ENCODE measurements around the gene ZNF253.
"Not testable (repeated sequence)": the region's sequence is repeated elsewhere in the genome, so short reads cannot be mapped to it uniquely, and the experiment has no call there.

The ZNF253 gene

GRCh38 chr19:19865750-19866610 is at the start of gene ZNF253:
Gene ZNF253 (plus strand): TSS chr19:19865882. CDS start chr19:19865997, 115 bp downstream.
- peak; percentile 95 for DNase-seq
- in situ Hi-C loops (cut with HindIII; ENCODE audit: low pct_ligation_motif_present, low sequenced_read_pairs): no loop called here
- TF ChIP-seq, protein P1, sequence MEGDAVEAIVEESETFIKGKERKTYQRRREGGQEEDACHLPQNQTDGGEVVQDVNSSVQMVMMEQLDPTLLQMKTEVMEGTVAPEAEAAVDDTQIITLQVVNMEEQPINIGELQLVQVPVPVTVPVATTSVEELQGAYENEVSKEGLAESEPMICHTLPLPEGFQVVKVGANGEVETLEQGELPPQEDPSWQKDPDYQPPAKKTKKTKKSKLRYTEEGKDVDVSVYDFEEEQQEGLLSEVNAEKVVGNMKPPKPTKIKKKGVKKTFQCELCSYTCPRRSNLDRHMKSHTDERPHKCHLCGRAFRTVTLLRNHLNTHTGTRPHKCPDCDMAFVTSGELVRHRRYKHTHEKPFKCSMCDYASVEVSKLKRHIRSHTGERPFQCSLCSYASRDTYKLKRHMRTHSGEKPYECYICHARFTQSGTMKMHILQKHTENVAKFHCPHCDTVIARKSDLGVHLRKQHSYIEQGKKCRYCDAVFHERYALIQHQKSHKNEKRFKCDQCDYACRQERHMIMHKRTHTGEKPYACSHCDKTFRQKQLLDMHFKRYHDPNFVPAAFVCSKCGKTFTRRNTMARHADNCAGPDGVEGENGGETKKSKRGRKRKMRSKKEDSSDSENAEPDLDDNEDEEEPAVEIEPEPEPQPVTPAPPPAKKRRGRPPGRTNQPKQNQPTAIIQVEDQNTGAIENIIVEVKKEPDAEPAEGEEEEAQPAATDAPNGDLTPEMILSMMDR (IDR thresholded peaks at IDR 0.05; ENCODE audit: low read depth, low read length, missing control alignments): no peak
- H3K4me3 ChIP-seq (ENCODE audit: low read depth, low read length): peak within 1 kb of the TSS; percentile 84
- H3K27me3 ChIP-seq (replicated peaks): no peaks in the 10 kb centered on the region
- no peaks in the 10 kb centered on the region for H3K36me3 ChIP-seq (replicated peaks)
- H3K27ac ChIP-seq: peak within 1 kb of the TSS; percentile 73

DNA sequence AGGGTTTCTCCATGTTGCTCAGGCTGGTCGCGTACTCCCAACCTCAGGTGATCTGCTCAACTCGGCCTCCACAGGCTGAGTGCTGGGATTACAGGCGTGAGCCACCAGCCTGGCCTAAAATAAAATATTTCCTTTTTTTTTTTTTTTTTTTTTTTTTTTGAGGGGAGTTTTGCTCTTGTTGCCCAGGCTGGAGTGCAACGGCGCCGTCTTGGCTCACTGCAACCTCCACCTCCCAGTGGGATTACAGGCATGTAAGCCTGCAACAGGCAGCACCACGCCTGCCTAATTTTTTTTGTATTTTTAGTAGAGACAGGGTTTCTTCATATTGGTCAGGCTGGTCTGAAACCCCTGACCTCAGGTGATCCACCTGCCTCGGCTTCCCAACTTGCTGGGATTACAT is 49.0 kb upstream of the ZNF253 start:
- in situ Hi-C loops (cut with HindIII; ENCODE audit: low pct_ligation_motif_present, low sequenced_read_pairs): no loop called here
- Histone ChIP-seq H3K27me3 (replicated peaks) (no peaks in the 10 kb centered on the region), H3K36me3 (replicated peaks) (peaks cover 2% of the 10 kb centered on the region), H3K27ac (no peak overlapping the region), H3K4me3 (ENCODE audit: low read depth, low read length) (no peak overlapping the region)
- TF ChIP-seq, protein P1 (IDR thresholded peaks at IDR 0.05; ENCODE audit: low read depth, low read length, missing control alignments): no peak
- DNase-seq: no peak

DNA sequence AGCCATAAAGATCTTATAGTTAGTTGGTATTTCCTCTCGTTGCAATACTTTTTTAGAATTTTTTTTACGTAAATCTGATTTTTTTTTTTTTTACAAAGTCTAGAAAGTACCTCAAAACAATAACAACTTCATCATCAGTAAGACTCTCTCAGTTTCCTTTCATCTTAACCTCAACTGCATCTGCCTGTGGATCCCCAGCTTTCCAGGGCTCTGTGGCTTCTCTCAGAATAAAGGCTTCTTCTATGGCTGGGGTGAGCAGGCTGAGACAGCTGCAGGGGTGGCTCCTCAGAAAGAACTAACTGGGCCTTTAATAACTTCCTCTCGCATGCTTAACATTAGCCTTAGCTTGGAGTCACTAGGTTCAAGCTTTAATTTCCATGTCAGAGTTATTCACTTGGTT is 48.3 kb upstream of the ZNF253 start:
- H3K27ac ChIP-seq: no peak overlapping the region
- in situ Hi-C loops (cut with HindIII; ENCODE audit: low pct_ligation_motif_present, low sequenced_read_pairs): no loop called here

GRCh38 chr19:19820774-19821320 is 44.8 kb upstream of the ZNF253 start:
- peak; percentile 3 for DNase-seq
- in situ Hi-C loops (cut with HindIII; ENCODE audit: low pct_ligation_motif_present, low sequenced_read_pairs): no loop called here
- H3K36me3 ChIP-seq (replicated peaks): no peaks in the 10 kb centered on the region
- peak overlapping the region; percentile 86 for H3K4me3 ChIP-seq (ENCODE audit: low read depth, low read length)
- H3K27me3 ChIP-seq (replicated peaks): no peaks in the 10 kb centered on the region
- TF ChIP-seq, protein P1 (IDR thresholded peaks at IDR 0.05; ENCODE audit: low read depth, low read length, missing control alignments): no peak
- peak overlapping the region; percentile 96 for H3K27ac ChIP-seq

More for the DNA sequence above, 48.3 kb upstream of the ZNF253 start:
- no peak overlapping the region for H3K4me3 ChIP-seq (ENCODE audit: low read depth, low read length)
- no peak for DNase-seq
- peaks cover 2% of the 10 kb centered on the region for H3K36me3 ChIP-seq (replicated peaks)
- no peaks in the 10 kb centered on the region for H3K27me3 ChIP-seq (replicated peaks)
- TF ChIP-seq, protein P1 (IDR thresholded peaks at IDR 0.05; ENCODE audit: low read depth, low read length, missing control alignments): no peak

GRCh38 chr19:19821366-19821951 is 44.2 kb upstream of the ZNF253 start, which contains the start of gene ZNF506:
Gene ZNF506 (minus strand): TSS chr19:19821750. CDS start chr19:19821603, 147 bp downstream.
- Histone ChIP-seq H3K27ac (peak within 1 kb of the TSS; percentile 96), H3K4me3 (ENCODE audit: low read depth, low read length) (peak within 1 kb of the TSS; percentile 86), H3K36me3 (replicated peaks) (no peaks in the 10 kb centered on the region), H3K27me3 (replicated peaks) (no peaks in the 10 kb centered on the region)
- TF ChIP-seq, protein P1 (IDR thresholded peaks at IDR 0.05; ENCODE audit: low read depth, low read length, missing control alignments): no peak
- in situ Hi-C loops (cut with HindIII; ENCODE audit: low pct_ligation_motif_present, low sequenced_read_pairs): no loop called here
- DNase-seq: peak; percentile 98

DNA sequence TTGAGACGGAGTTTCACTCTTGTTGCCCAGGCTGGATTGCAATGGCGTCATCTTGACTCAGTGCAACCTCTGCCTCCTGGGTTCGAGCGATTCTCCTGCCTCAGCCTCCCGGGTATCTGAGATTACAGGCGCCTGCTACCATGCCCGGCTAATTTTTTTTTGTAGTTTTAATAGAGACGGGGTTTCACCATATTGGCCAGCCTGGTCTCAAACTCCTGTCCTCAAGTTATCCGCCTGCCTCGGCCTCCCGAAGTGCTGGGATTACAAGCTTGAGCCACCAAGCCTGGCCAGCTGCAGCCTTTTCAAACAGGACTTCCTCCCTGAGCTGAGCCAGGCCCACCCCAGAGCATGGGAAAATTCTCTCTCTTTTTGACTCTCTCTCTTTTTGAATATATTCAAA is 43.7 kb upstream of the ZNF253 start:
- Histone ChIP-seq H3K4me3 (ENCODE audit: low read depth, low read length) (peak overlapping the region; percentile 86), H3K27ac (peak overlapping the region; percentile 6)
- in situ Hi-C loops (cut with HindIII; ENCODE audit: low pct_ligation_motif_present, low sequenced_read_pairs): not testable (repeated sequence)

More for the DNA sequence above, 43.7 kb upstream of the ZNF253 start:
- DNase-seq; H3K27me3 ChIP-seq (replicated peaks); H3K36me3 ChIP-seq (replicated peaks): not testable (repeated sequence)
